Nephron progenitor cell (in vitro differentiated cells): Measurements from ENCODE around the gene ADAM23.

Experiments used
- DNase-seq: peaks from one replicate; pipeline ENCODE4 v3.0.0; 2021
- H3K27ac Mint-ChIP-seq: 2 replicates; pipeline ENCODE4 v1.8.0; 2021; ENCODE audit warnings: mild to moderate bottlenecking, moderate library complexity, mixed read lengths
- H3K27me3 Mint-ChIP-seq: 2 replicates; pipeline ENCODE4 v1.8.0; 2021; ENCODE audit warnings: mild to moderate bottlenecking, low read depth, mixed read lengths; ENCODE audit not compliant: poor library complexity
- H3K36me3 Mint-ChIP-seq: 2 replicates; pipeline ENCODE4 v1.8.0; 2021; ENCODE audit warnings: low read depth, mixed read lengths
- H3K4me1 Mint-ChIP-seq: 2 replicates; pipeline ENCODE4 v1.8.0; 2021; ENCODE audit warnings: mixed read lengths
- H3K4me3 Mint-ChIP-seq: 2 replicates; pipeline ENCODE4 v1.8.0; 2021; ENCODE audit warnings: mild to moderate bottlenecking, moderate library complexity, mixed read lengths
- H3K9me3 Mint-ChIP-seq: 2 replicates; pipeline ENCODE4 v1.8.0; 2021; ENCODE audit warnings: mild to moderate bottlenecking, moderate library complexity, mixed read lengths
- CTCF ChIP-seq: fragments of 200-600 bp; sonication (generic); IDR thresholded peaks from 2 replicates; pipeline ENCODE4 v1.5.0; 2021; ENCODE audit warnings: antibody characterized with exemption

The ADAM23 gene

GRCh38 chr2:206494061-206494460 is 50.7 kb downstream of the ADAM23 start:
- Mint-ChIP-seq H3K4me1 (no peaks in the 10 kb centered on the region), H3K9me3 (peaks cover 19% of the 10 kb centered on the region), H3K27ac (no peak overlapping the region), H3K36me3 (peaks cover 32% of the 10 kb centered on the region), H3K27me3 (peaks cover 2% of the 10 kb centered on the region), H3K4me3 (no peak overlapping the region)
- DNase-seq, result no peak
- no peak for TF ChIP-seq CTCF

GRCh38 chr2:206502729-206503128 is 59.4 kb downstream of the ADAM23 start:
- no peak for TF ChIP-seq CTCF
- Mint-ChIP-seq H3K27me3 (no peaks in the 10 kb centered on the region), H3K27ac (no peak overlapping the region), H3K4me1 (no peaks in the 10 kb centered on the region), H3K36me3 (no peaks in the 10 kb centered on the region), H3K4me3 (no peak overlapping the region), H3K9me3 (no peaks in the 10 kb centered on the region)
- DNase-seq, result no peak

DNA sequence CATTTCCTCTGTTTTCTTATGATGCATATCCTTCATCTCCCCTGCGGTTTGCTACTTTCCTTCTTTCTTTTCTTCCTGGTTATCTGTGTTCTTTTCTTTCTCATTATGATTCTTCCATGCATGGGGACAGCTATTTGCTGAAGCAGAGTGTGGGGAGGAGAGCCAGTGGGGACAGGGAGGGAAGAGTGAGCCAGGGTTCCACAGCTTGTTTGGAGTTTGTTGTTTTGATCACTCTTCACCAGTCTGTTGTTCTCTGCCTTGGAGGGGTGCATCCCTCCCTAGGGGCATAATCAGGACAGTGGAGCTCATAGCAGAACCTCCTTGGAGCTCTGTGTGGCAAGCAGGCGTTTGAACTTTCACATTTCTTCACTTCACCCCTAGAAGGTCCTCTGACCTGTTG is 68.0 kb downstream of the ADAM23 start:
- no peaks in the 10 kb centered on the region for H3K9me3 Mint-ChIP-seq
- no peaks in the 10 kb centered on the region for H3K36me3 Mint-ChIP-seq
- H3K27me3 Mint-ChIP-seq, result peaks cover 2% of the 10 kb centered on the region
- H3K4me3 Mint-ChIP-seq, result no peak overlapping the region
- H3K4me1 Mint-ChIP-seq, result no peaks in the 10 kb centered on the region
- no peak for DNase-seq
- no peak overlapping the region for H3K27ac Mint-ChIP-seq
- no peak for TF ChIP-seq CTCF

- TF ChIP-seq CTCF, result no peak
- no peaks in the 10 kb centered on the region for H3K9me3 Mint-ChIP-seq
- H3K4me3 Mint-ChIP-seq, result no peak overlapping the region
- DNase-seq, result no peak
- H3K27me3 Mint-ChIP-seq, result no peaks in the 10 kb centered on the region
- H3K4me1 Mint-ChIP-seq, result no peaks in the 10 kb centered on the region
- no peak overlapping the region for H3K27ac Mint-ChIP-seq
- H3K36me3 Mint-ChIP-seq, result no peaks in the 10 kb centered on the region
Observed at GRCh38 chr2:206512999-206513398, 69.7 kb downstream of the ADAM23 start.

DNA sequence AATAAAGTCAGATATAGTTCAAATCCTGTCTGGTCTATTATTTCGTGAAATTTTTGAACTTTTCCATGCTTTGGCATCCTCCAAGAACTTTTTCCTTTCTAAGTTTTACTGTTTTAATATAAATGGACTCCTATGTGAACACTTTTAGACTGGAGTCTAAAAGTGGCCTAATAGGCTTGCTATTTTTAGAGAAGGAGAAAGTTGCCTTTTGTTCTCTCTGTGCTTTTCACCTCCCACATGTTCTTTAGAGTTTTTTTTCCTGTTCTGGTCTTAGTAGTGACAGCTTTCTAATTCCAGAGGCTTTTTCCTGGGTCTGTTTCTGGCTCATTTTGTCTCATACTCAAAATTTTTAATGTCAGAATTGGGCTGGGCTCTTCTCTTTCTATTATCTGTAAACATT is 72.2 kb downstream of the ADAM23 start:
- no peak overlapping the region for H3K4me3 Mint-ChIP-seq
- no peaks in the 10 kb centered on the region for H3K36me3 Mint-ChIP-seq
- H3K27ac Mint-ChIP-seq, result no peak overlapping the region
- H3K4me1 Mint-ChIP-seq, result no peaks in the 10 kb centered on the region
- no peak for DNase-seq
- no peak for TF ChIP-seq CTCF
- H3K27me3 Mint-ChIP-seq, result no peaks in the 10 kb centered on the region
- H3K9me3 Mint-ChIP-seq, result no peaks in the 10 kb centered on the region

DNA sequence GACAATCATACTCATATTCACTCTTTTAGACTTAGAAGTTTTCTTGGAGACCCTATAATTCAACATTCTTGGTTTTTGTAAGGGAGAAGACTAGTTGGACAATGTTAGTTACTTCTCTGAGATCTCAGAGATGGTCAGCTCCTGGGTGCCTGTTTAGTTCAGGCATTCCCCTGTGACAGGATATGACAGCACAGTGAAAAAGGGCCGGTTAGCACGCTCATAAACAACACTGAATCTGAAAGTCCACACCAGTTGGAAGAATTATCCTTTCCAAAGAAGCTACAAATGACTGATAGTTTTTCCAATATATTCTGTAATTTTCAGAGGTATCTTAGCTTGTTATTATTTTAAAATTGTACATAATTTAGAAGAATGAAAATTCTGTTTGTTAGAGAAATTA is 75.7 kb downstream of the ADAM23 start:
- Mint-ChIP-seq H3K27ac (no peak overlapping the region), H3K9me3 (no peaks in the 10 kb centered on the region), H3K4me3 (no peak overlapping the region), H3K4me1 (no peaks in the 10 kb centered on the region), H3K36me3 (no peaks in the 10 kb centered on the region), H3K27me3 (no peaks in the 10 kb centered on the region)
- TF ChIP-seq CTCF, result no peak
- DNase-seq, result no peak
